Measurements from ENCODE around the gene PITX3.

DNA sequence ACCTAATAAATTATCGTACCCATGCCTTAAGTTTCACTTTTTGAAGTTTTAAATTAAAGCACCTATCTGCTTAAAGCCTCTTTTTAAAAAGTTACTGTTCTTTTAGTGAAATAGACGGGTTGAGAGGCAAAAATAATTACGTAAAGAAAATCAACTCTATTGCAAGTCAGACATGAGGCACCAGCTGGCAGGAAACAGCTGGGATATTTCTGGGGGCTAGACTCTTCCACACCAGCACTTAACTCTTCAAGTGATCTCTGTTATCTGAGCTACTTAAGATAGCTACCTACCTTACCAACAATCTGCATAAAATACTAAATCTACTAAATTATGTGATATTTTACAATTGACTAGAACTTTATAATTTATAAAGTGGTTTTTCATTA is 39.8 kb upstream of the PITX3 start:
- no peak for TF ChIP-seq POLR2A (IDR thresholded peaks at IDR 0.05; ENCODE audit: low read depth, low read length)
- TF ChIP-seq POLR2AphosphoS5 (IDR thresholded peaks at IDR 0.05; ENCODE audit: low read depth, low read length) = no peak
- no peak for TF ChIP-seq SPI1 (IDR thresholded peaks at IDR 0.05; ENCODE audit: low read depth, low read length)

Measured in GM12891 (cell line).